Left ventricle myocardium inferior (tissue), 1 donor: ENCODE results near the gene TMEM8B. TPM values are rescaled to one million over a fixed set of nuclear protein-coding genes. Genes with fewer than 3 reads are reported as not detected.

ENCODE experiments used
- DNase-seq: peaks from one replicate; pipeline ENCODE4 v3.0.0-alpha.2; 2020
- H3K27ac ChIP-seq: fragments of 200-600 bp; replicated peaks from 2 replicates; pipeline ENCODE4 v1.8.0; 2021
- H3K27me3 ChIP-seq: fragments of 200-600 bp; 2 replicates; pipeline ENCODE4 v1.8.0; 2021; ENCODE audit warnings: low read depth
- H3K36me3 ChIP-seq: fragments of 200-600 bp; 2 replicates; pipeline ENCODE4 v1.8.0; 2021
- H3K4me1 ChIP-seq: fragments of 200-600 bp; 2 replicates; pipeline ENCODE4 v1.8.0; 2021
- H3K4me3 ChIP-seq: fragments of 200-600 bp; 2 replicates; pipeline ENCODE4 v1.8.0; 2021; ENCODE audit warnings: mild to moderate bottlenecking, moderate library complexity
- H3K9me3 ChIP-seq: fragments of 200-600 bp; replicated peaks from 2 replicates; pipeline ENCODE4 v1.8.0; 2021
- CTCF ChIP-seq: fragments of 200-600 bp; IDR thresholded peaks from 2 replicates; pipeline ENCODE4 v1.8.0; 2021; ENCODE audit warnings: antibody characterized with exemption, mild to moderate bottlenecking, borderline replicate concordance
- intact Hi-C: fragments of 100-400 bp; cut with micrococcal nuclease; formaldehyde crosslinking; loops from one replicate; pipeline ENCODE4 v1.11.0; 2022
- total RNA-seq: library from RNA; stranded (reverse); fragmentation: NEBNext Ultra II Directional; extraction: Animal tissue kit (Norgen Biotek cat#: 25700); gene quantifications from one replicate; pipeline ENCODE4 v1.2.1, GENCODE V29; 2021
- donor health status: DM: no; HTN: yes; CAD: no; lungs with severe emphysema.

TMEM8B gene
- total RNA-seq, 1 donor from 2014 or later, result 17.5 TPM

- DNase-seq, result no peak
- peak overlapping the region; percentile 98 for H3K27ac ChIP-seq
- peaks cover 13% of the 10 kb centered on the region for H3K36me3 ChIP-seq
- H3K9me3 ChIP-seq, result no peaks in the 10 kb centered on the region
- intact Hi-C loops, result no loop called here
- TF ChIP-seq CTCF, result peak; percentile 39
- peak overlapping the region; percentile 80 for H3K4me3 ChIP-seq
- H3K27me3 ChIP-seq, result no peaks in the 10 kb centered on the region
- peaks cover 47% of the 10 kb centered on the region for H3K4me1 ChIP-seq
These were observed 15.5 kb upstream of the TMEM8B start for GRCh38 chr9:35813434-35814105.

GRCh38 chr9:35814106-35814840 lies 14.8 kb upstream of the TMEM8B start:
- peak; percentile 75 for DNase-seq
- Histone ChIP-seq H3K27me3 (no peaks in the 10 kb centered on the region), H3K27ac (peak overlapping the region; percentile 98), H3K9me3 (no peaks in the 10 kb centered on the region), H3K4me1 (peaks cover 47% of the 10 kb centered on the region), H3K4me3 (peak overlapping the region; percentile 80), H3K36me3 (peaks cover 6% of the 10 kb centered on the region)
- intact Hi-C loops, result no loop called here
- peak; percentile 39 for TF ChIP-seq CTCF

- no peak for TF ChIP-seq CTCF
- peaks cover 47% of the 10 kb centered on the region for H3K4me1 ChIP-seq
- peak within 1 kb of the TSS; percentile 80 for H3K4me3 ChIP-seq
- peak; percentile 96 for DNase-seq
- intact Hi-C loops, result no loop called here
- H3K9me3 ChIP-seq, result no peaks in the 10 kb centered on the region
- H3K27me3 ChIP-seq, result no peaks in the 10 kb centered on the region
- no peaks in the 10 kb centered on the region for H3K36me3 ChIP-seq
- H3K27ac ChIP-seq, result peak within 1 kb of the TSS; percentile 98
These were observed 14.0 kb upstream of the TMEM8B start, which contains the start of gene HINT2 for GRCh38 chr9:35814841-35815543. Gene HINT2 (minus strand): TSS chr9:35815042. CDS start chr9:35814979, 63 bp downstream.

DNA sequence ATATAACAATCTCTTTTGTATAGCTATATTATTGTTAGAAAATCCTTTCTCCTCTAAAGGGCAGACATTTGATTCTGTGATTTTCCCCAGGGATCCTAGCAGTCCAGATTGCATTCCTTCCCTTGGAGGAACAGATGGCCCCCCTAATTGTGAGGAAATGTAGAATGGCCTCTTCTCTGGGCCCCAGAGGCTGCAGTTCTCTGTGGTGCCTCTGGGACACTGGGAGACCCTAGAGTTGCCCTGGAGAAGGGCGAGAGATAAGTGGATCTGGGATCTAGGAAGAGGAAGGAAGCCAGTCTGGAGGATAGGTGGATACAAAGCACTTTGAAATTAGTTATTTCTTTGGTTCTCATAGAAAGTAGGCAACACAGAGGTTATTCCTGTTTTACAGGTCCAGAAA lies 12.3 kb upstream of the TMEM8B start:
- no peak for TF ChIP-seq CTCF
- H3K4me3 ChIP-seq, result no peak overlapping the region
- intact Hi-C loops, result no loop called here
- H3K27ac ChIP-seq, result no peak overlapping the region
- H3K9me3 ChIP-seq, result no peaks in the 10 kb centered on the region
- DNase-seq, result no peak
- no peaks in the 10 kb centered on the region for H3K36me3 ChIP-seq
- H3K4me1 ChIP-seq, result peaks cover 35% of the 10 kb centered on the region
- no peaks in the 10 kb centered on the region for H3K27me3 ChIP-seq

DNA sequence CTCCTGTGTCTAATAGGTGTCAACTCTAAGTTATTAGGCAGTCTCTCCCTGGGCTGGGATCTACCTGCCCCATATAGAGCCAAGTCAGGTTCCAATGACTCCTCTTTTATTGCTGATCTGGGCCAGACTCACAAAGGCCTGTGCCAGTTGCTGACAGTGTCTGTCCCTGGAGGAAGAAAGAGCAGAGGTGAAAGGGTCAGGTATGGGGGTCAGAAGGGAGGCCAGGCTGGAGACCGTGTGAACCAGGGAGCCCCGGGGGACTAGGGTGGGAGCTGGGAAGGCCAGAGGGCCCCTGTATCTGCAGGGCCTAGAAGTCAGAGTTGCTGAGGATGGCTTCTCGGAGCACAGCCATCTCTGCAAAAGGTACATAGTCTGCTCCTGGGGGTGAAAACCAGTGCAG lies 10.7 kb upstream of the TMEM8B start:
- Histone ChIP-seq H3K36me3 (no peaks in the 10 kb centered on the region), H3K9me3 (no peaks in the 10 kb centered on the region), H3K4me3 (no peak overlapping the region), H3K27ac (no peak overlapping the region), H3K4me1 (peaks cover 19% of the 10 kb centered on the region), H3K27me3 (no peaks in the 10 kb centered on the region)
- TF ChIP-seq CTCF, result no peak
- intact Hi-C loops, result no loop called here
- DNase-seq, result no peak
